ENCODE results near the gene CD247.

GRCh38 chr1:167502719-167503462, 15.4 kb downstream of the CD247 start:
- TF ChIP-seq POLR2AphosphoS5 (IDR thresholded peaks at IDR 0.05; ENCODE audit: low read depth, low read length) (no peak), POLR2A (IDR thresholded peaks at IDR 0.05; ENCODE audit: low read depth, low read length) (no peak), TAF1 (IDR thresholded peaks at IDR 0.05; ENCODE audit: low read depth, low read length) (no peak)

Measured in GM12891 (cell line).